Measurements from ENCODE around the gene MAFB. TPM values are rescaled to one million over a fixed set of nuclear protein-coding genes. Genes with fewer than 3 reads are reported as not detected.

MAFB gene
- total RNA-seq, 2 experiments from 2014 or later = not detected

GRCh38 chr20:40686893-40687292 lies 2.1 kb downstream of the MAFB start:
- Histone ChIP-seq H3K9me3 (ENCODE audit: low read length) (no peaks in the 10 kb centered on the region), H3K9me2 (ENCODE audit: insufficient read depth, low read length) (no peaks in the 10 kb centered on the region), H3K79me2 (ENCODE audit: insufficient read depth, low read depth, low read length) (no peaks in the 10 kb centered on the region), H3K4me3 (ENCODE audit: low read depth, low read length, poor library complexity, severe bottlenecking) (no peak overlapping the region), H2AFZ (ENCODE audit: low read length) (no peak overlapping the region), H3K27ac (ENCODE audit: low read depth, low read length, poor library complexity, severe bottlenecking) (no peak overlapping the region), H3K4me2 (ENCODE audit: low read length) (no peak overlapping the region), H4K20me1 (ENCODE audit: insufficient read depth, low read length) (no peaks in the 10 kb centered on the region), H3K36me3 (ENCODE audit: insufficient read depth, low read length) (no peaks in the 10 kb centered on the region), H3K4me1 (ENCODE audit: insufficient read depth, low read length, poor library complexity, severe bottlenecking) (peaks cover 8% of the 10 kb centered on the region)
- intact Hi-C loops (cut with micrococcal nuclease; ENCODE audit: unreplicated experiment) = no loop called here
- TF ChIP-seq CTCF (conservative IDR thresholded peaks at IDR 0.05; ENCODE audit: low read length) (no peak), EZH2phosphoT487 (IDR thresholded peaks at IDR 0.05; ENCODE audit: borderline replicate concordance, low read depth, low read length) (no peak)
- BruUV-seq (replicated peaks) = no TSS peak
- ChIA-PET CTCF (ENCODE audit: unreplicated experiment) (no interaction called here), POLR2A (interaction anchor here (0.5 kb wide), 1 partner anchor 411 kb away, joined by 3 read pairs; no protein-coding TSS in a partner anchor)
- DNase-seq (ENCODE audit: low spot score) = no peak

- H3K79me2 ChIP-seq (ENCODE audit: insufficient read depth, low read depth, low read length) = no peaks in the 10 kb centered on the region
- TF ChIP-seq CTCF (conservative IDR thresholded peaks at IDR 0.05; ENCODE audit: low read length) = no peak
- TF ChIP-seq EZH2phosphoT487 (IDR thresholded peaks at IDR 0.05; ENCODE audit: borderline replicate concordance, low read depth, low read length) = no peak
- no peak overlapping the region for H3K4me2 ChIP-seq (ENCODE audit: low read length)
- DNase-seq (ENCODE audit: low spot score) = no peak
- H3K4me3 ChIP-seq (ENCODE audit: low read depth, low read length, poor library complexity, severe bottlenecking) = no peak overlapping the region
- no peaks in the 10 kb centered on the region for H3K9me3 ChIP-seq (ENCODE audit: low read length)
- no peaks in the 10 kb centered on the region for H3K9me2 ChIP-seq (ENCODE audit: insufficient read depth, low read length)
- BruUV-seq (replicated peaks) = no TSS peak
- H3K36me3 ChIP-seq (ENCODE audit: insufficient read depth, low read length) = no peaks in the 10 kb centered on the region
- H2AFZ ChIP-seq (ENCODE audit: low read length) = no peak overlapping the region
- ChIA-PET POLR2A (interaction anchor here (0.5 kb wide), 1 partner anchor 412 kb away, joined by 3 read pairs; no protein-coding TSS in a partner anchor), CTCF (ENCODE audit: unreplicated experiment) (no interaction called here)
- peaks cover 8% of the 10 kb centered on the region for H3K4me1 ChIP-seq (ENCODE audit: insufficient read depth, low read length, poor library complexity, severe bottlenecking)
- no peak overlapping the region for H3K27ac ChIP-seq (ENCODE audit: low read depth, low read length, poor library complexity, severe bottlenecking)
- no peaks in the 10 kb centered on the region for H4K20me1 ChIP-seq (ENCODE audit: insufficient read depth, low read length)
- intact Hi-C loops (cut with micrococcal nuclease; ENCODE audit: unreplicated experiment) = no loop called here
These were observed 2.6 kb downstream of the MAFB start for GRCh38 chr20:40686434-40686882.

- no TSS peak for BruUV-seq (replicated peaks)
- CTCF ChIA-PET (ENCODE audit: unreplicated experiment) = no interaction called here
- no peak overlapping the region for H3K4me2 ChIP-seq (ENCODE audit: low read length)
These were observed 3.7 kb downstream of the MAFB start for GRCh38 chr20:40685349-40685748.

More at GRCh38 chr20:40685349-40685748, 3.7 kb downstream of the MAFB start:
- intact Hi-C loops (cut with micrococcal nuclease; ENCODE audit: unreplicated experiment) = no loop called here
- peaks cover 8% of the 10 kb centered on the region for H3K4me1 ChIP-seq (ENCODE audit: insufficient read depth, low read length, poor library complexity, severe bottlenecking)
- H3K36me3 ChIP-seq (ENCODE audit: insufficient read depth, low read length) = no peaks in the 10 kb centered on the region
- no peaks in the 10 kb centered on the region for H4K20me1 ChIP-seq (ENCODE audit: insufficient read depth, low read length)
- no peak overlapping the region for H2AFZ ChIP-seq (ENCODE audit: low read length)
- no peak overlapping the region for H3K27ac ChIP-seq (ENCODE audit: low read depth, low read length, poor library complexity, severe bottlenecking)
- POLR2A ChIA-PET = no interaction called here
- no peak for DNase-seq (ENCODE audit: low spot score)
- no peaks in the 10 kb centered on the region for H3K79me2 ChIP-seq (ENCODE audit: insufficient read depth, low read depth, low read length)
- TF ChIP-seq EZH2phosphoT487 (IDR thresholded peaks at IDR 0.05; ENCODE audit: borderline replicate concordance, low read depth, low read length) (no peak), CTCF (conservative IDR thresholded peaks at IDR 0.05; ENCODE audit: low read length) (no peak)
- H3K9me2 ChIP-seq (ENCODE audit: insufficient read depth, low read length) = no peaks in the 10 kb centered on the region
- H3K9me3 ChIP-seq (ENCODE audit: low read length) = no peaks in the 10 kb centered on the region
- H3K4me3 ChIP-seq (ENCODE audit: low read depth, low read length, poor library complexity, severe bottlenecking) = no peak overlapping the region
